NK-92 (cell line): ENCODE results near the gene TBC1D14.
"Not testable (repeated sequence)": the region's sequence is repeated elsewhere in the genome, so short reads cannot be mapped to it uniquely, and the experiment has no call there.

Experiments used
- DNase-seq: peaks from one replicate; lab custom pipeline; 2025; ENCODE audit not compliant: unreplicated experiment; lab: John Stamatoyannopoulos, UW

TBC1D14 gene

DNA sequence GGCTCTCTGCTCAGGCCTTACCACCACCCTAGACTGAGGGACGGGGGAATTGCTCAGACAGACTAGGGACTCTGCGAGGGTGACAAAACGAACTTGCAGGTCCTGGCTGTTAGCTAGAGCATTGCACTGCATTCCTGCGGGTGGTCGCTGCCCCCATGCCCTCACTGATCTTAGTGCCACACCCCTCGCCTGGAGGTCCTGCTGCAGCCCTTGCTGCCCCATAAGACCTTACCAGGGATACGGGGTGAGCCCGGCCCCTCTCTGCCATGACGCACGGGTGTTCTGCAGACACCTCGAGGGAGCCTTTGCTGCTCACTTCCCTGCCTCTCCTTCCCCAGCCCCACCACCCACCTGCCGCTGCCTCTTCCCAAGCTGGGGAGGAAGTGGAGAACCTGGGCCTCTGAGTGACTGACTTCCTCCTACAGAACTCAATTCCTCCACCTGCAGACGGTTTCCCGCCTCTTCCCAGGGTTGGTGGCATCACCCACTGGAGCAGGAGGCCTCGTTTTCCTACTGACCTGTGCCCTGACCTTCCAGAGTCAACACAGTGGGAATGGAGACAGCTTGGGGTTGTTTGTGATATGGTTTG is 19.8 kb upstream of the TBC1D14 start:
- no peak for DNase-seq

DNA sequence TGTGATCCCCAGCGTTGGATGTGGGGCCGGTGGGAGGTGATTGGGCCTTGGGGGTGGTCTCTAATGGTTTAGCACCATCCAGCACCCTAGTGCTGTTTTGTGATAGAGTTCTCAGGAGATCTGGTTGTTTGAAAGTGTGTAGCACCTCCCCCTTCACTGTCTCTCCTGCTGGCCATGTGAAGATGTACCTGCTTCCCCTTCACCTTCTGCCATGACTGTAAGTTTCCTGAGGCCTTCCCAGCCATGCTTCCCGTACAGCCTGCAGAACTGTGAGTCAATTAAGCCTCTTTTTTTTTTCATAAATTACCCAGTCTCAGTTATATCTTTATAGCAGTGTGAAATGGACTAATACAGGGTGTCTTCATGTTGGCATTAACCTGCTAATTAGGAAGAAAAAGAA is 19.3 kb upstream of the TBC1D14 start:
- DNase-seq: no peak

DNA sequence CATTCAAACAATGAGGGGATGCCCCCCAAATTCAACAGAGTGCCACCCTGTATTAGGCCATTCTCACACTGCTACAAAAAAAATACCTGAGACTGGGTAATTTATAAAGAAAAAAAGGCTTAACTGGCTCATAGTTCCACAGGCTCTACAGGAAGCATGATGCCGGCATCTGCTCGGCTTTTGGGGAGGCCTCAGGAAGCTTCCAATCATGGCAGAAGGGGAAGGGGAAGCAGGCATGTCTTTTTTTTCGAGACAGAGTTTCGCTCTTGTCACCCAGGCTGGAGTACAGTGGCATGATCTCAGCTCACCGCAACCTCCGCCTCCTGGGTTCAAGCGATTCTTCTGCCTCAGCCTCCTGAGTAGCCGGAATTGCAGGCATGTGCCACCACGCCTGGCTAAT is 18.7 kb upstream of the TBC1D14 start:
- DNase-seq: not testable (repeated sequence)

DNA sequence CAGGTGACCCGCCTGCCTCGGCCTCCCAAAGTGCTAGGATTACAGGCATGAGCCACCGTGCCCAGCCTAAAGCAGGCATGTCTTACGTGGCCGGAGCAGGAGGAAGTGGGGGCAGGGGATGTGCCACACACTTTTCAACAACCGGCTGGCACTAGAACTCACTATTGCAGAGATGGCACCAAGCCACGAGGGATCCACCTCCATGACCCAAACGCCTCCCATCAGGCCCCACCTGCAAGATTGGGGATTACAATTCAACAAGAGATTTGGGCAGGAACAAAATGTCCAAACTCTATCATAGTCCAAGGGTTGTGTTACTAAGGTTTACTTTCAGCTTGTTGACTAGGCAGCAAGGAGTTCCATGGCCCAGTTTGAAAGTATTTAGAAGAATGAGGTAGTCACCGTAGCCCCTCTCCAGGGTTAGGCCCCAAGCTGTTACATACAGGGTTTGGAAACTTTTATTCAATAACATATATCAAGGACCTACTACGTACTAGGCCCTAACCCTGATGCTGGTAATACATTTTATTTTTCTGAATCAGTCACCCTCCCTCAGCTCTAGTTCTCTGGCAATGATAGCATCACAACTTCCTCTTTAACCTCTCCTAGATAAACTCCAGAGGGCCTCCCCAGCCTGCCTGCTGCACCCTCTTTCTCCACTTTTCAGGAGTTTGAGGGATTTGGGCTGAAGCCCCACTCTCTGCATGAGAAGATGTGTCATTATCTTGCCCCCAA is 18.0 kb upstream of the TBC1D14 start:
- no peak for DNase-seq

DNA sequence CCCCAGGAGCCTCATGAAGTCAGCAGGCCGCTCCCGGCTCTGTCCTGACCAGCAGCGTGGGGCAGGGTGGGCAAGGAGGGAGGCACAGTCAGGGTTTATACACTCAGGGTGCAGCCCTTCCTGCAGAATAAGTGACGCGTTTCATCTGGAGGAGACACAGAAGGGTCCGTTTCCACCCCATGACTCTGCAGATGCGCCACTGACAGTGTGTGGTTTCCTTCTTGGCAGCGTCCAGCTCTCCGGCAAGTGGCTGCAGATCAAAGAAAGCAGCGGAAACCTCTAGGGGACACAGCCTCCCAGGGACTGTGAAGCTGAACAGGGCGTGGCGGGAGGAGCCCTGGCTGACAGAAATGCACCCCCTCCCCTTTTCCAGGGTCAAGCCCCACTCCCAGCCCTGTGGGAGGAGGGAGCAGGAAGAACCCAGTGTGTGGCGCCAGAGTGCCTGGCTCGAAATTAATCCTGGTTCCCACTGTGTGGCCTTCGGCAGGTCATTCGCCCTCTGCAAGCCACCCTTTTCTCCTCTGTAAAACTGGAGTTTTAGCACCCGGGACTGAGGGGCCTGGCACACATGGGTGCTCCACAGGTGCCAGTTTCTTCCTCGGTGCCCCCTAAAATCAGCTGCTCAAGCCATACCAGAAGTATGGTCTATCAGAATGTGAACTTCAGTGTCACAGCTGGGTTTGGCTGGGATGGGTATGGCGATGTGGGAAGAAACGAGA is 17.3 kb upstream of the TBC1D14 start:
- no peak for DNase-seq

DNA sequence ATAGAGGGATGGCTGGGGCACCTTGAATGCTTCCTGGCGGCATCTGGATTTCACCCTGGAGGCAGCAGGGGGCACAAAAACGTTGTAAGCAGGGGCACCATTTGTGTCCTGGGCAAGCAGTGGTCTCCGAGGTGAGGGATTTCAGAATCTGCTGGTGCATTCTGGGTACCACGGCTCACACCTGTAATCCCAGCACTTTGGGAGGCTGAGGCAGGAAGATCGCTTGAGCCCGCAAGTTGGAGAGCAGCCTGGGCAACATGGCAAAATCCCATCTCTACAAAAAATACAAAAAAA is 16.8 kb upstream of the TBC1D14 start:
- no peak for DNase-seq

DNA sequence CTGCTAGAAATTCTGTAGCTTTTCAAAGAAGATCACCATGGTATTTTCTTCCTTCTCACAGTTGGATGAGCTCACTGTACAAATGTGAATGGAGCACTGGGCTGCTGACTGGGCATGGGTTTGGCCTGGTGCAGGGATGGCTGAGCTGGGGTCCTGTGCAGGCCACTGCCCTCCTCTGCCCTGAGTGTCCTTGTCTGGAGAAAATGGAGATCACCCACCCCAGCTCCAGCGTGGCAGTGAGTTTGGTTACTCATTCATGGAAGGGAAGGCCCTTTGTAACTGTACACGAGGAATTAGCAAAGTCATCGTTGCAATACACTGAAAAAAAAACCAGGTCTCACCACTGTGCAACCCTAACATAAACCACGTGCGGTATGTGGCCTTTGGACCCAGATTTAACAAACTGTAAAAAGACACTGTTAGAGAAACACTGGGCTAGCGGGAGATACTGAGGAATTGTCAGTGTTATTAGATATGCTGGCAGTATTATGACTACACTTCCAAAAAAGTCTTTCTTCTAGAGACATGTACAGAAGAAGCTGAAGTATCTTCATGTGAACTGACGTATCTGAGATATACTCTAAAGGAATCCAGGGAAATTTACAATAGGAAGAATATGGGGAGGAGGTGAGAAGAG is 16.1 kb upstream of the TBC1D14 start:
- no peak for DNase-seq

DNA sequence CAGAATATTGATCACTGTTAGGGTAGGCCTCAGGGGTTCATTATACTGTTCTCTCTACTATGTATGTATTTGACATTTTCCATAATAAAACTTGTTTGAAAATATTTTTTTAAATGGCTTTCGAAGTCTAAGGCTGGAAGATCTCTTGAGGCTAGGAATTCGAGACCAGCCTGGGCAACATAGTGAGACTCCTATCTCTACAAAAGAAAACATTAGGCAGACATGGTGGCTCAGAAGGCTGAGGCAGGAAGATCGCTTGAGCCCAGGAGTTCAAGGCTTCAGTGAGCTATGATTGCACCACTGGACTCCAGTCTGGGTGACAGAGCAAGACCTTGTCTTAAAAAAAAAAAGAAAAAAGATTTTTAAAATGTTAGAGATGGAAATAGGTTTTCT is 15.5 kb upstream of the TBC1D14 start:
- no peak for DNase-seq

DNA sequence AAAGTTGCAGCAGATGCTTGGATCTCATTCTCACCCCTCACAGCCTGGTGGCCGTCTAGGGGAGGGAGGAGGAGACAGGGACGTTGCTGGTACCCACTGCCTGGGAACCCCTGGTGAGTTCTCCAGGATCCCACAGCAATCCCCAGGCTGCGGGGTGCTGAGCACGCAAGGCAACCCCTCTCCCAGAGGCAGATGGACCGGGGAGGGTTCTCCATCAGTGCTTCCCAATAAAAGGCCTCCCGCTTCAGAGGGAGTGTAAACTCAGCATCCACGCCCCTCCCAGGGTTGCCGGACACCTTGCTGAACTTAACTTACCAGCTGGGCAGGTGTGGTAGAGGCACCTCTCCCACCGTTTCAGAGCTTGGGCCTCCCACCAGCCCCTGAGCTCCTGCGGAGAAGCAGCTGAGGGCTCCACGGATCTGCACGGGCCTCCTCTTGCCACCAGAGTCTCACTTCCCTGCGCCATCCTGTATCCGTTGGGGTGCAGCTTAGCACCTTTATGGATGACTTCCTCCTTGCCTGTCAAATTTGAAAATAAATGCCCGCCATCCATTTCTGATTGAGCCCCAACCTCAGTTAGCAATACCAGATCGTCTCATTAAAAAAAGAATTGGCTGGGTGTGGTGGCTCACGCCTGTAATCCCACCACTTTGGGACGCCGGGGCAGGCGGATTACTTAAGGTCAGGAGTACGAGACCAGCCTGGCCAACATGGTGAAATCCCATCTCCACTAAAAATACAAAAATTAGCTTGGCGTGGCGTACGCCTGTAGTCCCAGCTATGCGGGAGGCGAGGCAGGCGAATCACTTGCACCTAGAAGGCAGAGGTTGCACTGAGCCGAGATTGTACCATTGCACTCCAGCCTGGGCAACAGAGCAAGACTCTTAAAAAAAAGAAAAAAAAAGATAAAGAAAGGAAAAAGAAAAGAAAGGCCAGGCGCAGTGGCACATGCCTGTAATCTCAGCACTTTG is 14.8 kb upstream of the TBC1D14 start:
- no peak for DNase-seq

DNA sequence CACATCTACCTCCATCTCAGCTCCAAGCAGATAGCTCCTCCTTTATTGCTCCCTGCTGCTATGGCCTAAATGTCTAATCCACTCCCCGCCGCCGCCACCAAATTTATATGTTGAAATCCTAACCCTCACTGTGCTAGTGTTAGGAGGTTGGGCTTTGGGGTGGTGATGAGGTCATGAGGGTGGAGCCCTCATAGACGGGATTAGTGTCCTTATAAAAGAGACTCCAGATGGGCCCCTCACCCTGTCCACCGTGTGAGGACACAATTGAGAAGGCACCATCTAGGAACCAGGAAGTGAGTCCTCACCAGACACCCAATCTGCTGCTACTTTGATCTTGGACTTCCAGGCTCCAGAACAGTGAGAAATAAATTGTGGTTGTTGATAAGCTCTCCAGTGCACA is 13.6 kb upstream of the TBC1D14 start:
- DNase-seq: no peak

DNA sequence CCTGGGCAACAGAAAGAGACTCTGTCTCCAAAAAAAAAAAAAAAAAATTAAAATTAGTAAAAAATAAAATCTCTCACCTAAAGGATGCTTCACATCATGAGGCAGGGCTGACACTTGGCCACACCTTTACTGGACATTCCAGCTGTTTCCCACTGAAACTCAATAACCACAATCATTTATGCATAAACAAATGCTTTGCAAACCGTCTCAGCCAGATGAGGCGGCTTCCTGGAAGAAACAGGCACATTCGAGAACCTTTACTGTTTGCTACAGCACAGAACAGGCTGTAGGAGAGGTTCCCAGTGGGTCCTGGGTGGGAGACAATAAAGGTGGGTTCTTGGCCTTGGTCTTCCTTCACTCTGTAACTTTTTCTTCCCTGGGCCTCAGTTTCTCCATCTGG is 10.9 kb upstream of the TBC1D14 start:
- DNase-seq: no peak

DNA sequence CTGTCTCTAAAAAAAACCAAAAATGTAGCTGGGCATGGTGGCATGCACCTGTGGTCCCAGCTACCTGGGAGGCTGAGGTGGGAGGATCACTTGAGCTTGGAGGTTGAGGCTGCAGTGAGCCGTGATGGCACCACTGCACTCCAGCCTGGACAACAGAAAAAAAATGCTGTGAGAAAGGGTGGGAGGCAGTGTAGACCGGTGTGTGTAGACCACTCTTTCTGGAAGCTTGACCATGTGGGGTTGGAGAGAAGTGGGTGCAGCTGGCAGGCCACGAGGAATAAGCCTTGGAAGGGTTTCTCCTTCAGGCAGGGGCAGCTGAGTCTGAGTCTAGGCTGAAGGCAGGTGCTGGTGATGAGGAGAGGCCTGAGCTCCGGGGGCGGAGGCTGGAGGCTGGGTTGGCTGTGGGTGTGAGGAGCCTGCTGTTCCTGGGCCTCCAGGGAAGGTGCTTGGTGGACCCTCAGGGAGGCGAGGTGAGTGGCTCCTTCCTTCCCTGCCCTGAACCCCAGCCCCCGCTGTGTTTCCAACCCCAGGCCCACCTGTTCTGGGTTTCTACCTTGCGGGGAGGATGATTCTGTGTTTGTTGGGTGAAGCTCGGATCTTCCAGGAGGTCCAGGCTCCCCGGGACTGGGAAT is 9.3 kb upstream of the TBC1D14 start:
- no peak for DNase-seq

DNA sequence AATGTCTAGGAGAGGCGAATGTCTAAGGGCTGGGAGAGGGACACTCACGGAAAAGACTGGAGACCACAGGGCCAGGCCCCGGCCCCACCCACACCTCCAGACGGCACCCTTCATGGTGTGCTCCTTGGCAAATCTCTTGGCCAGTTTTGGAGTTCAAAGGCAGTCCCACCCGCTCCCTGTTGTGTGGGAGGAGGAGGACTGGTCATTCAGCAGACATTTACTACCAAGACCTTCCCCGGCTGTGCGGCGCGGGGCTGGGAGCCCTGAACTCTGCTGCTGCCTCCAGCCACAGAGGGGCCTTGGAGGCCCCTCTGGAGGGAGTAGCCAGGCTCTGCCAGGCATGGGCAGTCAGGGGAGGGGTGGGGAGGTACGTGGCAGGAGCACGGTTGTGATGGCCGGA is 8.7 kb upstream of the TBC1D14 start:
- DNase-seq: no peak

DNA sequence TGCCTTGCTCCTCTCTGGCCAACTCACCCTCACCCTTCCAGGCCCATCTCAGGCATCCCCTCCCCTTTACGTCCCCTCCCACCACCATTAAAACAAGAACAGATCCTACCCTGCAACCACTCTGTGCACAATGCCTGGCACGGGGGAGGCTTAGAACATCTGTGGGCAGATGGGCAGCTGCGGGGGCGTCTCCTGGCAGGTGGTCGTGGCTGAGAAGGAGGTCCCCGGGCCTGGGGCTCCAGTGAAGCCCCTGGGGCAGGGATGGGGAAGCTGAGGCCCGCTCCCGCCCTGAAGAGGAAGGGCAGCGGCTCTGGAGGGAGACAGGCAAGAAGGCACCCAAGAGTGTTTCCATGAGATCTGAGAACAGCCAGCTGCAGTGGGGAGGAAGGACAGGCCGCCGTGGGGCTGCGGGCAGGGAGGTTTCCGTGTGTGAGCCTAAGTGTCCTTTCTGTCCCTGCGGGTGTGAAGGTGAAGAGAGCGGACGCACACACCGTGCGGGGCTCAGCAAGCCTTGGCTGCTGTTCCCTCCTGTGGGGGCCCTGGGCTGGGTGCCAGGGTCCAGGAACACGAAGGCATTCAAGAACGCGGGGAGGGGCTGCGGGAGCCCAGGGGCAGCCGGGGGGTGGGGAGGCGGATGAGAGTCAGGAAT is 7.8 kb upstream of the TBC1D14 start:
- no peak for DNase-seq

DNA sequence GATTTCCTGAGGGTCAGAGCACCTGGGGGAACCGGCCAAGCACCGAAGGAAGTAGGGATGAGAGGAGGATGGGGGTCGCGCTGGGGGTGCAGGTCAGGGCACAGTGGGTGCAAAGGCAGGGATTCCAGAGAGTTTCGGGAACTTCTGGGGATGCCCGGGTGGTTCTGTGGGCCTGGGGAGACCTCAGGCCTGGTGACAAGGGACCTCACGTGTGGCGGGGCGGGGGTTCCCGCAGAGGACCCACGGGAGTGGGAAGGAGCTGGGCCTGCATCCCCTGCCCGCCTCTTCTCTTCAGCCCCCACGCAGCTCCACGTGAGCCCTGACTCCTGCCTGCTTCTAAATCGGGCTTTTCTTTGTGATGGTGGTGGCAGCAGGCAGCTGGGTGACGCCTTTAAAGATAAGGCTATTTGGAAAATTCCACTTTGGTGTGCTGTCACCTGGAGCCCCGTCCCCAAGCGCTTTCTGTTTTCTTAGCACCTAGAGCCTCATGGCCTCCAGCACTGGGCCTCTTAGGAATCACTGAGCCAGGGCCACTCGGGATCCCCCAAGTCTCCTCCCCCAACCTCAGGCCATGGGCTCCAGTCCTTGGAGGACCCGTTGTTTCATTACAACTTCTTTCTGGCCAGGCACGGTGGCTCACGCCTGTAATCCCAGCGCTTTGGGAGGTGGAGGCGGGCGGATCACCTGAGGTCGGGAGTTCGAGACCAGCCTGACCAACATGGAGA is 7.1 kb upstream of the TBC1D14 start:
- no peak for DNase-seq

DNA sequence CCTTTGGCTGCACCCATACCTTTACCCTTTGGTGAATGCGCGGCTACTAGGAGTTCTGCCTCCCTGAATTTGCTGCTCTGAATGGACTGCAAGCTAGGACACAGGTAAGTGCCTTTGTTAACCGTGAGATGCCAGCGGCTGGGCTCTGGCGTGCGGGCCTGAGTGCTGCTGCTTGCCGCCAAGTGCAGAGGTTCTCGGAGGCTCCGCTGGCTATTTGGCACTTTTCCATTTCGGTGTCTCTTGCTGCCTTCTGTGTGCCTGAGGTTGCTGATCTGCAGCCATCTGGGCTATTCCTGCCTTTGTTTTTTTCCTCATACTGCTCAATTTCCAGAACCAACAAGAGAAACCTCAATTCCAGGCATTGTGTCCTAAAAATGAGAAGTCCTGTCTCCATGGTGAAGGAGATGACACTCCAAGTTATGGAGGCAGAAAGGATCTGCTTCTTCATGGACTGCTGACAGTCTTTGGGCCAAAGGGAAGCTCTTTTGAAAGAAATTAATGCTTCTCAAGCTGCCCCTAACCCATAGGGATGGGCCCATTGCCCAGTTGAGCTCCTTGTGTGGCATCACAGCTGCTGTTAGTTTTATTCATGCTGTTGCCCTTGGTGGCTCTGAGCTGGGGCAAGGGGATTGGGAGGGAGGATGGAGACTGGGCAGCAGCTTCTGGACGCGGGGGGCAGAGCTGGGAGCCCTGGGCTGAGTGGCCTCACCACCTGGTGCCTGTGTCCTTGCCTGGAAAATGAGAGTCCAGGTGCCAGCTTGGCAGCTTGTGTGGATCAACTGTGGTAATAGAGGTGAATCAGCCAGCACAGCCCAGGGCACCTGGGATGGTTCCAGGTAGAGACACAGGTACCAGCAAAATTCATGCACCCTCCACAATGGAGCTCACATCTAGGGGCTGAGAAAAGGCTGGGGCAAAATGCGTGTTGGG is 3.8 kb upstream of the TBC1D14 start:
- no peak for DNase-seq

DNA sequence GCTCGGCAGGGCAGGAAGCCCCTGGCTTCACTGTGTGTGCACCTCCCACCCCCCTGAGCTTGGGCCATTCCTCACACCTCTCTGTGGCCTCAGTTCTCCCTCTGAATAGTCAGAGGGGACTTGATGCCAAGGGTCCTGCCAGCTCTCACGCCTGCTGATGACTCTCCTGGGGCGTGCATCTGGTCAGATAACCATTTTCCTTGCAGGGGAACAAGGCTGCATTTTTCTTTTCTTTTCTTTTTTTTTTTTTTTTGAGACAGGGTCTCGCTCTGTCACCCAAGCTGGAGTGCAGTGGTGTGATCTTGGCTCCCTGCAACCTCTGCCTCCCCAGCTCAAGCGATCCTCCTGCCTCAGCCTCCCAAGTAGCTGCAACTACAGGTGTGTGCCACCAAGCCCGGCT is 3.1 kb upstream of the TBC1D14 start:
- DNase-seq: not testable (repeated sequence)

DNA sequence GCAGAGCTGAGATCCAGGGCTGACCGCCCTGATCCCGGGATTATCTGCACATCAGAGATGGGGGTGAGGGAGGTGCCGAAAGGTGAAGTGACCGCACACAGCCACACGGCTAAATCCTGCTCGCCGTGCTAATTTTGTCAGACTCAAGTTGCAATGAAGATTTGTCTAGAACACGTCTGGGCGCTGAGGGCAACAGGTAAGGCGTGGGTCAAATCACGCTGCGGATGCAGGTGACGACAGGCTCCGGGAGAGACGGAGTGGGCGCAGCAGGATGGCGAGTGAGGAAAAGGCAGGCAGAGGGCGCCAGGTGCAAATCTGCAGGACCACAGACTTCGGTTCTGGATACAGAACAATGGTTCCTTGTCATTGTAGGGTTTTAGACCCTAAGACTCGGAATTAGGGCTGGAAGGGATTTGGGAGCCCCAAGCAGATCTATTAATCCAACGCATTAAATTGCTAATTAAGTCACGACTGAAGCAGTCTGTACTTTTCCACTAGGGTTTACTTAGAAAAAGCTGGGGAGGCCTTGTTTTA is 1.9 kb upstream of the TBC1D14 start:
- DNase-seq: no peak
